GM12878 (cell line): ENCODE results near the gene MYO1D. TPM values are rescaled to one million over a fixed set of nuclear protein-coding genes. Genes with fewer than 3 reads are reported as not detected.

Source experiments
- ATAC-seq: fragments of 200-7000 bp; cut with Tn5 transposase; 3 replicates; pipeline ENCODE4 v1.9.1; 2020; ENCODE audit warnings: mild to moderate bottlenecking, moderate library complexity
- BruUV-seq: library from RNA; stranded (reverse); fragments of 400-500 nt; replicated peaks from 2 replicates; lab custom pipeline; 2021; lab: Mats Ljungman, UMichigan
- CTCF ChIA-PET: fragments of 300-600 bp; sonication (Branson Sonifier 250); formaldehyde crosslinking; extraction: SDS; loops from one replicate; lab custom pipeline; 2021; ENCODE audit warnings: inconsistent platforms; lab: Yijun Ruan, JAX
- POLR2A ChIA-PET: fragments of 350-600 bp; formaldehyde crosslinking; extraction: SDS; loops from one replicate; lab custom pipeline; 2021; ENCODE audit warnings: inconsistent platforms; lab: Charles Lee
- RAD21 ChIA-PET: fragments of 300-600 bp; sonication (Branson Sonifier 250); formaldehyde crosslinking; loops from one replicate; lab custom pipeline; 2023; ENCODE audit warnings: antibody characterized with exemption; ENCODE audit not compliant: unreplicated experiment; lab: Charles Lee
- SMC1A ChIA-PET: fragments of 300-600 bp; sonication (Branson Sonifier 250); formaldehyde crosslinking; loops from one replicate; lab custom pipeline; 2023; ENCODE audit not compliant: unreplicated experiment, uncharacterized antibody; lab: Charles Lee
- DNase-seq: peaks from one replicate; pipeline ENCODE4 v3.0.0-alpha.2; 2011; ENCODE audit warnings: low read depth, low spot score
- FAIRE-seq: peaks from 3 replicates; lab custom pipeline; 2011; peaks lifted over from hg19 to GRCh38; lab: Jason Lieb, UNC
- H2AFZ ChIP-seq: 2 replicates; pipeline ENCODE4 v1.6.0; 2011; ENCODE audit warnings: low read depth, low read length, control low read depth; ENCODE audit not compliant: control insufficient read depth
- H3K27ac ChIP-seq: 2 replicates; pipeline ENCODE4 v1.5.1; 2011; ENCODE audit warnings: control low read depth; ENCODE audit not compliant: control insufficient read depth, insufficient read depth
- H3K27me3 ChIP-seq, 2 experiments: replicated peaks in 1 of 2; 2 replicates each; pipeline versions ENCODE4 v1.6.0 to v1.6.1; 2011; ENCODE audit warnings: low read length in 1 of 2; ENCODE audit not compliant: control insufficient read depth in 2 of 2, insufficient read depth in 2 of 2
- H3K36me3 ChIP-seq, 2 experiments: 2 replicates each; pipeline ENCODE4 v1.5.1; 2011; ENCODE audit warnings: low read length in 1 of 2; ENCODE audit not compliant: control insufficient read depth in 2 of 2, insufficient read depth in 2 of 2
- H3K4me1 ChIP-seq: 2 replicates; pipeline ENCODE4 v1.6.1; 2011; ENCODE audit warnings: mild to moderate bottlenecking, low read length, moderate library complexity, mixed read lengths; ENCODE audit not compliant: control insufficient read depth, insufficient read depth
- H3K4me2 ChIP-seq: 2 replicates; pipeline ENCODE4 v1.6.0; 2011; ENCODE audit warnings: control low read depth; ENCODE audit not compliant: control insufficient read depth, insufficient read depth
- H3K4me3 ChIP-seq: fragments of 200-600 bp; sonication (generic); 2 replicates; pipeline ENCODE4 v1.5.1; 2016
- H3K79me2 ChIP-seq: 2 replicates; pipeline ENCODE4 v1.6.0; 2011; ENCODE audit warnings: low read length; ENCODE audit not compliant: control insufficient read depth, insufficient read depth
- H3K9ac ChIP-seq: 2 replicates; pipeline ENCODE4 v1.8.0; 2011; ENCODE audit warnings: low read length, control low read depth, mixed read lengths; ENCODE audit not compliant: control insufficient read depth, insufficient read depth
- H3K9me3 ChIP-seq: replicated peaks from 3 replicates; pipeline ENCODE4 v1.5.1; 2011; ENCODE audit warnings: mild to moderate bottlenecking, low read length; ENCODE audit not compliant: control insufficient read depth, insufficient read depth
- H4K20me1 ChIP-seq: 2 replicates; pipeline ENCODE4 v1.6.0; 2011; ENCODE audit not compliant: control insufficient read depth, insufficient read depth
- E4F1 ChIP-seq: fragments of 450-650 bp; IDR thresholded peaks from 2 replicates; pipeline ENCODE4 v1.6.1; 2018; ENCODE audit warnings: borderline replicate concordance, mild to moderate bottlenecking; ENCODE audit not compliant: partially characterized antibody
- ETV6 ChIP-seq, 2 experiments: fragments of 450-650 bp in 1 of 2; IDR thresholded peaks in 1 of 2; conservative IDR thresholded peaks in 1 of 2; 2 replicates each; pipeline ENCODE4 v1.6.1; 2014; ENCODE audit warnings: antibody characterized with exemption in 1 of 2, borderline replicate concordance in 1 of 2, low read depth in 1 of 2, mild to moderate bottlenecking in 1 of 2, moderate library complexity in 1 of 2
- JUND ChIP-seq: IDR thresholded peaks from 2 replicates; pipeline ENCODE4 v1.6.1; 2012; ENCODE audit warnings: low read depth, mild to moderate bottlenecking, low read length, improper control_type of control experiment, moderate library complexity
- POLR2A ChIP-seq: IDR thresholded peaks from 2 replicates; pipeline ENCODE4 v1.6.1; 2011; ENCODE audit warnings: low read depth, mild to moderate bottlenecking, low read length
- POLR2AphosphoS2 ChIP-seq: IDR thresholded peaks from 2 replicates; pipeline ENCODE4 v1.6.1; 2011; ENCODE audit warnings: low read depth, mild to moderate bottlenecking, low read length, improper control_type of control experiment, moderate library complexity
- POU2F2 ChIP-seq: IDR thresholded peaks from 3 replicates; pipeline ENCODE4 v1.6.1; 2011; ENCODE audit warnings: low read depth, mild to moderate bottlenecking, low read length, borderline replicate concordance
- WRNIP1 ChIP-seq: IDR thresholded peaks from 2 replicates; pipeline ENCODE4 v1.6.1; 2011; ENCODE audit warnings: low read depth, low read length, improper control_type of control experiment, borderline replicate concordance
- WGBS: methylation state at CpG from one replicate; pipeline ENCODE4 v1.1.6; 2016; ENCODE audit warnings: low lambda C conversion rate; ENCODE audit not compliant: insufficient replicate concordance, insufficient coverage; ENCODE audit errors: missing lambda C conversion rate; 5-methylcytosine and 5-hydroxymethylcytosine counted together
- in situ Hi-C: fragments of 300-500 bp; cut with MboI; formaldehyde crosslinking; loops from 9 replicates; pipeline ENCODE4 v1.14.3; 2018; ENCODE audit warnings: mixed read lengths
- intact Hi-C: fragments of 100-400 bp; cut with micrococcal nuclease; formaldehyde crosslinking; loops from one replicate; pipeline ENCODE4 v1.14.2; 2022; ENCODE audit not compliant: unreplicated experiment
- polyA plus RNA-seq, 11 experiments: library from polyadenylated mRNA; depleted of rRNA in 4 of 11; unstranded in 6 of 11; stranded (reverse) in 5 of 11; fragments of >200 nt; fragmentation: Nextera tagmentation in 4 of 11; fragmentation: Illumina TruSeq in 1 of 11; extraction: Ambion mirVana in 4 of 11; extraction: Trizol in 1 of 11; gene quantifications; 1 replicate in 1 of 11; 2 replicates in 10 of 11; pipeline versions ENCODE4 v1.2.1 to v1.2.3, GENCODE V29; 2011 to 2016; ENCODE audit warnings: inconsistent platforms in 2 of 11, missing spikeins in 2 of 11, low read depth in 1 of 11
- total RNA-seq, 4 experiments: library from RNA; depleted of rRNA in 3 of 4; stranded (reverse); fragments of >200 nt in 3 of 4; fragmentation: Illumina TruSeq in 1 of 4; extraction: Trizol in 1 of 4; gene quantifications; 2 replicates each; pipeline versions ENCODE4 v1.2.1 to v1.2.3, GENCODE V29; 2013 to 2021

The MYO1D gene
- total and polyA plus RNA-seq, 10 of the 15 experiments (the other 5 are each of a cell fraction or from before 2014, with no cell fraction given) = 1.8 to 37.7 (median 25.4) TPM

GRCh38 chr17:32489320-32490100 is 387.4 kb downstream of the MYO1D start (continued):
- no peak for TF ChIP-seq JUND
- TF ChIP-seq E4F1 = no peak
- TF ChIP-seq, all 136 proteins: peak for 10

GRCh38 chr17:32488604-32489180 is 388.2 kb downstream of the MYO1D start:
- H3K79me2 ChIP-seq = peaks cover 49% of the 10 kb centered on the region
- H4K20me1 ChIP-seq = no peaks in the 10 kb centered on the region
- H3K4me3 ChIP-seq = peak overlapping the region; percentile 92
- FAIRE-seq (no peak), ATAC-seq (peak; percentile 6; the same call in 2 of the 3 replicates), DNase-seq (no peak)
- peak overlapping the region; percentile 81 for H3K27ac ChIP-seq
- ChIA-PET POLR2A (interaction anchor here (0.6 to 12.5 kb wide), 9 partner anchors 23 to 114 kb away, joined by 3 to 308 read pairs (median 7); no protein-coding TSS in a partner anchor), SMC1A (interaction anchor here (0.8 to 11.9 kb wide), 20 partner anchors 9 to 170 kb away, joined by 3 to 286 read pairs (median 4); partner anchors contain the start of gene PSMD11), RAD21 (interaction anchor here (0.7 to 16.4 kb wide), 18 partner anchors 15 to 388 kb away, joined by 3 to 543 read pairs (median 5); partner anchors contain the start of genes MYO1D and PSMD11), CTCF (interaction anchor here (0.6 to 9.5 kb wide), 15 partner anchors 15 to 266 kb away, joined by 3 to 132 read pairs (median 7); no protein-coding TSS in a partner anchor)
- H3K36me3 ChIP-seq = peaks cover 10 to 15% of the 10 kb centered on the region in 2 experiments; a peak in 3 of 4 replicates
- peak overlapping the region; percentile 96 for H3K4me2 ChIP-seq
- in situ Hi-C loops (no loop called here), intact Hi-C loops (loop anchor here (1.0 kb wide), 1 partner anchor 36 kb away; no protein-coding TSS in a partner anchor)
- BruUV-seq = no TSS peak
- WGBS = 5% methylated on average over 13 of the region's 13 CpGs
- H3K27me3 ChIP-seq = no peaks in the 10 kb centered on the region
- H2AFZ ChIP-seq = no peak overlapping the region
- peak overlapping the region; percentile 79 for H3K9ac ChIP-seq
- no peaks in the 10 kb centered on the region for H3K9me3 ChIP-seq
- H3K4me1 ChIP-seq = peaks cover 31% of the 10 kb centered on the region
- 0 out of 3 replicates have a peak, but pooled peaks have one; percentile 1 for TF ChIP-seq POU2F2
- TF ChIP-seq POLR2AphosphoS2 = 0 out of 2 replicates have a peak, but pooled peaks have one; percentile 2
- no peak for TF ChIP-seq WRNIP1
- TF ChIP-seq POLR2A = peak; percentile 16; the same call in 1 of the 2 replicates
- no peak for TF ChIP-seq ETV6 (conservative IDR thresholded peaks at IDR 0.05 in 1 of 2, IDR thresholded peaks at IDR 0.05 in 1 of 2; ENCODE audit: borderline replicate concordance in 1 of 2, low read depth in 1 of 2)
